HG03469 (cell line): ENCODE results near the gene F2.

ENCODE experiments used
- ATAC-seq: cut with Tn5 transposase; IDR thresholded peaks from one replicate; pipeline ENCODE4 v1.9.1; 2021; ENCODE audit warnings: mild to moderate bottlenecking, moderate library complexity, moderate number of reproducible peaks; ENCODE audit not compliant: unreplicated experiment

Gene F2

GRCh38 chr11:46737699-46738098 lies 18.7 kb downstream of the F2 start:
- no peak for ATAC-seq

- no peak for ATAC-seq
Measured at GRCh38 chr11:46738887-46739286, 19.9 kb downstream of the F2 start.

GRCh38 chr11:46741600-46742484 lies 22.8 kb downstream of the F2 start:
- ATAC-seq = no peak

DNA sequence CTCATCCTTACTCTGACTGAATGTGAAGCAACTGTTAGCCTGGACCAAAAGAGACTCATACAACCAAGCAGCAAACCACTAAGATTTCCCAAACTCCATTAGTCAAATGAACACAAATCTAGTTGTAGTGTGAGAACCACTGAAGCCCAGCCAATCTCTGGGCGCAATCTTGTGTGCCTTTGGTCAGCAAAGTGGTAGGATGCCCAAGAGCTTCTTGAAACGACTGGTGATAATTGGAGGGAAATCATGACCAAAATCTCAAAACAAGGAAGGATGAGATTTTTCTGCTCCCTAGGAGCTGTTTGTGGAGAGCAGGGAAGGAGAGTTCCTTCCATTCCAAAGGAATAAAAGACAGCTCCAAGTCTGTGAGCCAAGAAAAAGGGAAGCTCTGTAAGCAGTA lies 24.0 kb downstream of the F2 start:
- no peak for ATAC-seq

DNA sequence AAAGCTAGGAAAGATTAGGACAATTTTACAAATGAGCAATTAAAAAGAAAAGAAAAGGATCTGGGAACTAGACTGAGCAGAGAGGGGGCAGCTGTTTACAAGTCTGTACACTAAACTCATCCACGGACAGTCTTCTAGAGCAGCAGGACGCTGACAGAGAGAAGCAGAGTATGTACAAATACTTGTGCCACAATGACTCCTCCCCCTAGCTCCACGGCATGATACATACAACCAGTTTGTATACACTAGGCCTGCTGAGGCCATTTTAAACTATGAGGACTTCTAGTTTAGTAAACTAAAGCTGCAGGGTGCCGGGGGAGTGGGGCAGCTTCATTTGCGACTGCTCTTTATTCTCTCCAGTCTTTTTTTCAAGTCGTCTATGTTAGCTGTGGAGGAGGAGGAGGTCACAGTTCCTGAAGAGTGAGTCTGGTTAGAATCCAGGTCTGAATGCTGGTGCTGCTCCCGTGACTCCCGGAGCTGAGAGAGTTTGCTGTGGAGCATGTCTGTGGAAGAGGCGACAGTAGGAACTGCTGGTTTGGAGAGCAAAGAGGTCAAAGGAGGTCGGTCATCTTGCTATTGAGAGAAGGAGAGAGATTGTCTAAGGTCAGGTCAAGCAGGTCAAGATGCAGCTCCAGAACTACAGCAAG lies 24.8 kb downstream of the F2 start:
- ATAC-seq = no peak

- ATAC-seq = no peak
Measured at GRCh38 chr11:46745328-46745727, 26.3 kb downstream of the F2 start.

DNA sequence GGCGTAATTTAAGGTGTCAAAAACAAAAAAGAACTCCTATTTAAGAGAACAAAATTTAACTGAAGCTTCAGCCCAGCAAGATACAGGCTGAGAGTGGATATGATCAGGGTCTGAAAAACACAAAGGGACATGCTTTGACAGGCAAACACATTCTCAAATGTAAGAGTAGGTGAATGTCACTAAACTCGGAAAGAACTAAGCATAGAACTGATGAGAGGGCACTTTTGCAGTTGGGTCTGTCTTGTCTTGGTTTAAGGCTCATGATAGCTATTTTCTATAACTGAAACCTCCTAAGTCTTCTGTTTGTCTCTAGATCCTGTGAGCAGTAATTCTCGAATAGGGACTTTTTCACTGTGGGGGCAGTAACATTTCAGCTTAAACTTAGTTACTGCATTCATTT lies 27.0 kb downstream of the F2 start:
- ATAC-seq = no peak

DNA sequence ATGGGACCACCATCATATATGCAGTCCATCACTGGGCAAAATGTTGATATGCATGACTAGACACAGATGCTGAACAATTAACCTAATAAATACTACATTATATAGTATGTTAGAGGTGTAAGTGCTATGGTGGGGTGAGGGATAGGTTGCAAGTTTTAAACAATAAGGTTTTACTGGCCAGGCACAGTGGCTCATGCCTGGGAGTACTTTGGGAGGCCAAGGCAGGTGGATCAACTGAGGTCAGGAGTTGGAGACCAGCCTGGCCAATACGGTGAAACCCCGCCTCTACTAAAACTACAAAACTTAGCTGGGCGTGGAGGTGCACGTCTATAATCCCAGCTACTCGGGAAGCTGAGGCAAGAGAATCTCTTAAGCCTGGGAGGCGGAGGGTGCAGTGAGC lies 28.1 kb downstream of the F2 start:
- no peak for ATAC-seq

- no peak for ATAC-seq
Measured at GRCh38 chr11:46755962-46756361, 36.9 kb downstream of the F2 start.

DNA sequence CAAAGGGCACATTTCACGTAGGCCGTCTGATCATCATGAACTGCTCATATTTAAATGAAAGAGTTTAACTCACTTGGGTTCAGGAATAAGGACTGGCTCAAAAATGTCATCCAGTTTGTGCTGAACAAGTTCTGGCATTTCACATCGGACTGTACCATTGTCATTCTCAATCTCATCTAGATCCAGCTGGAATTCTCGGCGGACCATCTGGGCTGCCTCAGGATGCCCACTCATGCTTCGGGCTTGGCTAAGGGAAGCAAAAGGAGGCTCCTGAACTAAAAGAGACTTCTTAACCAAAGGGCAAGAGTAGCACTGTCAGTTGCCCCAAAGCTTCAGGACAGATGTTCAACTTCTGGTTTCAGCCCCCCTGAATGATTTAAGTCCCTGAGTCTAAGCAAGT lies 40.2 kb downstream of the F2 start:
- ATAC-seq = no peak

DNA sequence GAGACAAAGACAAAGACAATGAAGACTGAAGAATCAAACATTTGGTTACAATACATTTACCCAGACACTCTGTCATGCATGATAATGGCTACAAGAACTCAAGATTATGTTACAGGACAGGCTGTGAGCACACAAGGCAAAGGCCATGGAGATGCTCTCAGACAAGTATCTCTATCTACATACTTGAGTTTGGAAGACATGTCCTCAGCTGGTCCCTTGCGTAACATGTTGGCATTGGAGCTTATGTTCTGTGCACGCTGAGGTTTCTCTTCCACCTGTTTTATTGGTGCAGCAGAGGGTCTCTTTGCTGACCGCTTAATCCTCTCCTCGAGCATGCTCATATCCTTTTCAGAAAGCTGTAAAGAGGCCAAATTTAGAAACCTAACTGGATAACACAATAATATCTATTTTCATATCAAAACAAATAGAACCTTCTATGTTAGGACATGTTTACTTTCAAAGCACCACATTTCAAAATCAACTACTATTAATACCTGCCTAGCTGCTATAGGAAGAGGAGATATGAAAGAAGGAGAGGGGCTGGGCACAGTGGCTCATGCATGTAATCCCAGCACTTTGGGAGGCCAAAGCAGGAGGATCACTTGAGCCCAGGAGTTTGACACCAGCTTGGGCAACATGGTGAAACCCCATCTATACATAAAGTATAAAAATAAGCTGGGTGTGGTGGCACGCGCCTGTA lies 41.6 kb downstream of the F2 start:
- no peak for ATAC-seq

DNA sequence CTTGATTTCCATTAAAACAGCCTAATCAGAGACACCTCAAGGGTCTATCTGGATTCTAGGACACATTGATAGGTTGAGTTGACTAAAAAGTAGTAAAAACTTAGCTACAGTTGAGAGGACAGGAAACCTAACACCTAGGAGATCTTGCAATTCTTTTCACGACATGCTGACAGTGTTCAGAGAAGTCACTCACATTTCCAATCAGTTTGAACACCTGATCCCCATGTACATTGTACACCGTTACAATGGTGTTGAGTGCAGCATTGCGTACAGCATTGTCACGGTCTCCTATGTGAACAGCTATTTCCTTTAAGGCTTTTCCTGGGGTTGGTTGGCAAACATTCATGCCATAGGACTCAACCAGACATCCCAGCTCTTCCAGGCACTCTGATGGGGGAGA lies 42.8 kb downstream of the F2 start:
- no peak for ATAC-seq

DNA sequence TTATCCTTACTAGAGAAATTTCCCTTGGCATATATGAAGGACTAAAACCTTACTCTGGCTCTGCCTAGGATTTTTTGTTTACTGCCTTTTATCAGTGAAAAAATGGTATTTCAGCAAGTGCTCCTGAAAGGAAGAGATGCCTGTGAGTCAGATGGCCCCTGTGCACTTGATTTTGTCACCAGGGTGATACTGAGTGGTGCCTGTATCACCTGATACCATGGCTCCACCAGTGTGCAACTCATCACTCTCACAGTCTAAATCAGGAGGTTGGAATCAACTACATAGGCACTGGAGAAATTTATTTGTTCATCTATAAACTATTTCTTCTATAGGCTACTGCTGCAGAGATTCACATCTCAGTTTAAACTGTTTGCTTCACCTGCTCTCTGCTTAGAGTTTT lies 43.2 kb downstream of the F2 start:
- no peak for ATAC-seq

DNA sequence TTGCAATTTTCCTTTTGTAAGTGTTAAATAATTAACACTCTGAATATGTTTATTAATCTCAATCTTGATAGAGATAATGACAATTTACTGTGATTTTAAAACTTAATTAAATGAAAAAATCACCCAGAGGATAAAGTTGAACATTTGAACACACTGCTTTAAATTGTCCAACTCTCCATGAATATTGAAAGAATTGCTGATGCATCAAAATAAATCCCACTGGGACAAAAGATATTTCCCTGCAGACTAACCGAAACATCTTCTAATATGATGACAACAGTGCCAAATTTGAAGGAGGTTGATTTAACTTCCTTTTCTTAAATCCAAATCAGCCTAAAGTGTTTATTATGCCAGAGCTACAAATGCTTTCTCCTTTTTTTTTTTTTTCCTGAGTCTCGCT lies 47.6 kb downstream of the F2 start:
- no peak for ATAC-seq

- ATAC-seq = no peak
Measured at GRCh38 chr11:46769636-46770221, 50.7 kb downstream of the F2 start.

GRCh38 chr11:46776878-46777277 lies 57.9 kb downstream of the F2 start:
- no peak for ATAC-seq

DNA sequence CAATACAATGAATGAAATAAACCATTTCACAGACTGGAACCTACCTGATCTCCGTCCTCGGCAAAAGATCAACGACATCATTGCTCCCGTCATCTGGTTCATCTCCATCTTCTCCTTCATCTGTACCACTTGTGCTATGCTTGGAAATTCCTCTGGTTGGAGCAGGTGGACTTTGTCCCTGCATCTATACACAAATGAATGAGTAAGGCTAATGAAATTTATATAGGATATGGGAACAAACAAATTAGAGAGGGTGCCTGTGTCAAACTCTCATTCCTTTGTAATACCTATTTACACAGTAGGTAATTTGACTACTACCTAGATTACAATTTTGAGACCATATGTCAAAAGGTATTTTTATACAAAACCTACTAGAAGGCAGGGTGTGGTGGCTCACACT lies 59.4 kb downstream of the F2 start:
- no peak for ATAC-seq
